ENCODE results near the gene GMDS.

Gene GMDS

GRCh38 chr6:2191390-2191740 is 54.0 kb downstream of the GMDS start:
- Histone ChIP-seq H3K9me2 (replicated peaks; ENCODE audit: insufficient read depth, low read length) (no peaks in the 10 kb centered on the region), H3K9ac (ENCODE audit: low read length) (no peak overlapping the region), H3K27me3 (replicated peaks; ENCODE audit: insufficient read depth, low read length) (no peaks in the 10 kb centered on the region), H3K9me3 (replicated peaks; ENCODE audit: insufficient read depth, low read length) (no peaks in the 10 kb centered on the region), H3K36me3 (replicated peaks; ENCODE audit: insufficient read depth, low read length) (no peaks in the 10 kb centered on the region), H4K20me1 (ENCODE audit: insufficient read depth, low read length) (no peaks in the 10 kb centered on the region), H3K4me2 (ENCODE audit: low read depth, low read length) (no peak overlapping the region), H3K4me3 (ENCODE audit: low read length) (no peak overlapping the region), H3K79me2 (ENCODE audit: low read length) (no peaks in the 10 kb centered on the region), H3K4me1 (ENCODE audit: low read length) (no peaks in the 10 kb centered on the region), H3K27ac (ENCODE audit: low read length) (no peak overlapping the region), H3F3A (ENCODE audit: insufficient read depth, low read length) (no peaks in the 10 kb centered on the region), H2AFZ (ENCODE audit: low read length) (no peak overlapping the region)
- TF ChIP-seq EZH2phosphoT487 (IDR thresholded peaks at IDR 0.05; ENCODE audit: low read length) (no peak), EZH2 (optimal IDR thresholded peaks at IDR 0.05; ENCODE audit: low read depth, low read length) (no peak)
- TF ChIP-seq, protein P1, sequence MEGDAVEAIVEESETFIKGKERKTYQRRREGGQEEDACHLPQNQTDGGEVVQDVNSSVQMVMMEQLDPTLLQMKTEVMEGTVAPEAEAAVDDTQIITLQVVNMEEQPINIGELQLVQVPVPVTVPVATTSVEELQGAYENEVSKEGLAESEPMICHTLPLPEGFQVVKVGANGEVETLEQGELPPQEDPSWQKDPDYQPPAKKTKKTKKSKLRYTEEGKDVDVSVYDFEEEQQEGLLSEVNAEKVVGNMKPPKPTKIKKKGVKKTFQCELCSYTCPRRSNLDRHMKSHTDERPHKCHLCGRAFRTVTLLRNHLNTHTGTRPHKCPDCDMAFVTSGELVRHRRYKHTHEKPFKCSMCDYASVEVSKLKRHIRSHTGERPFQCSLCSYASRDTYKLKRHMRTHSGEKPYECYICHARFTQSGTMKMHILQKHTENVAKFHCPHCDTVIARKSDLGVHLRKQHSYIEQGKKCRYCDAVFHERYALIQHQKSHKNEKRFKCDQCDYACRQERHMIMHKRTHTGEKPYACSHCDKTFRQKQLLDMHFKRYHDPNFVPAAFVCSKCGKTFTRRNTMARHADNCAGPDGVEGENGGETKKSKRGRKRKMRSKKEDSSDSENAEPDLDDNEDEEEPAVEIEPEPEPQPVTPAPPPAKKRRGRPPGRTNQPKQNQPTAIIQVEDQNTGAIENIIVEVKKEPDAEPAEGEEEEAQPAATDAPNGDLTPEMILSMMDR (IDR thresholded peaks at IDR 0.05; ENCODE audit: low read length), result no peak
- no peak for DNase-seq

- no peaks in the 10 kb centered on the region for H3K9me2 ChIP-seq (replicated peaks; ENCODE audit: insufficient read depth, low read length)
- no peak overlapping the region for H3K4me2 ChIP-seq (ENCODE audit: low read depth, low read length)
- H3K9me3 ChIP-seq (replicated peaks; ENCODE audit: insufficient read depth, low read length), result no peaks in the 10 kb centered on the region
- H3K4me1 ChIP-seq (ENCODE audit: low read length), result no peaks in the 10 kb centered on the region
- no peak overlapping the region for H3K9ac ChIP-seq (ENCODE audit: low read length)
- no peaks in the 10 kb centered on the region for H4K20me1 ChIP-seq (ENCODE audit: insufficient read depth, low read length)
- H3F3A ChIP-seq (ENCODE audit: insufficient read depth, low read length), result no peaks in the 10 kb centered on the region
- no peak overlapping the region for H3K4me3 ChIP-seq (ENCODE audit: low read length)
- no peaks in the 10 kb centered on the region for H3K36me3 ChIP-seq (replicated peaks; ENCODE audit: insufficient read depth, low read length)
- H3K27me3 ChIP-seq (replicated peaks; ENCODE audit: insufficient read depth, low read length), result no peaks in the 10 kb centered on the region
- no peak overlapping the region for H3K27ac ChIP-seq (ENCODE audit: low read length)
- no peak overlapping the region for H2AFZ ChIP-seq (ENCODE audit: low read length)
- TF ChIP-seq EZH2phosphoT487 (IDR thresholded peaks at IDR 0.05; ENCODE audit: low read length), result no peak
- no peak for TF ChIP-seq EZH2 (optimal IDR thresholded peaks at IDR 0.05; ENCODE audit: low read depth, low read length)
- TF ChIP-seq, protein P1 (IDR thresholded peaks at IDR 0.05; ENCODE audit: low read length), result no peak
- no peak for DNase-seq
- H3K79me2 ChIP-seq (ENCODE audit: low read length), result no peaks in the 10 kb centered on the region
Measured at GRCh38 chr6:2190661-2191389, 54.6 kb downstream of the GMDS start.

DNA sequence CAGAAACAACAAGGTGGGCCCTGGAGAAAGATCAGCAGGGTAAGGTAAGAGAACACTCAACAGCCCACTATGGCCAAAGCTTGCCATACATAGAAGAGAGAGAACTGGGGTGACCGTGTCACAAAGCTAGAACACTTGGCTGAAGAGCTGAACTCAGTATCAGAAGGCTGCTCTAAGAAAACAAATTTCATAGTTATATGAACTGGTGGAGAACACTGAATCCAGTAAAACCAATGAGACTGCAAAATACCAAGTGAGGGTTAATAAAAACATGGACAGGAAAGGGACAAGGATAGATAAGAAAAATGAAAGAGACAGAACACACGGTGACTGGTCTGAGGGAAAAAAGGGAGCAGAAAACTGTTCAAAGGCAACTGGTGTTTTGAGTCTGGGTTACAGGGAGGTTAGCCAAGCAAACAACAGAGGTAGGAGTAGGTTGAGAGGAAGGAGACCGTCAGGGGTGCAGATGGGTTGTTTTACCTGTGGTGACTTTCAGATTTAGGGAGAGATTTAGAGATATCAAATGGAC is 56.5 kb downstream of the GMDS start:
- TF ChIP-seq EZH2phosphoT487 (IDR thresholded peaks at IDR 0.05; ENCODE audit: low read length) (no peak), EZH2 (optimal IDR thresholded peaks at IDR 0.05; ENCODE audit: low read depth, low read length) (no peak)
- TF ChIP-seq, protein P1 (IDR thresholded peaks at IDR 0.05; ENCODE audit: low read length), result no peak
- Histone ChIP-seq H3K79me2 (ENCODE audit: low read length) (no peaks in the 10 kb centered on the region), H2AFZ (ENCODE audit: low read length) (no peak overlapping the region), H3K27ac (ENCODE audit: low read length) (no peak overlapping the region), H3K4me1 (ENCODE audit: low read length) (no peaks in the 10 kb centered on the region), H3K36me3 (replicated peaks; ENCODE audit: insufficient read depth, low read length) (no peaks in the 10 kb centered on the region), H4K20me1 (ENCODE audit: insufficient read depth, low read length) (no peaks in the 10 kb centered on the region), H3K9ac (ENCODE audit: low read length) (no peak overlapping the region), H3K27me3 (replicated peaks; ENCODE audit: insufficient read depth, low read length) (no peaks in the 10 kb centered on the region), H3F3A (ENCODE audit: insufficient read depth, low read length) (no peaks in the 10 kb centered on the region), H3K9me2 (replicated peaks; ENCODE audit: insufficient read depth, low read length) (no peaks in the 10 kb centered on the region), H3K4me2 (ENCODE audit: low read depth, low read length) (no peak overlapping the region), H3K9me3 (replicated peaks; ENCODE audit: insufficient read depth, low read length) (no peaks in the 10 kb centered on the region), H3K4me3 (ENCODE audit: low read length) (no peak overlapping the region)
- no peak for DNase-seq
